PC-3 (cell line): ENCODE results near the gene LITAF. TPM values are rescaled to one million over a fixed set of nuclear protein-coding genes. Genes with fewer than 3 reads are reported as not detected.
"Not testable (repeated sequence)": the region's sequence is repeated elsewhere in the genome, so short reads cannot be mapped to it uniquely, and the experiment has no call there.

Source experiments
- ATAC-seq: fragments of 200-7000 bp; cut with Tn5 transposase; 2 replicates; pipeline ENCODE4 v1.9.1; 2020; ENCODE audit warnings: mild to moderate bottlenecking, moderate library complexity
- BruUV-seq: library from RNA; stranded (reverse); fragments of 400-500 nt; replicated peaks from 2 replicates; lab custom pipeline; 2021; lab: Mats Ljungman, UMichigan
- CTCF ChIA-PET: fragments of 300-600 bp; sonication (Branson Sonifier 250); formaldehyde crosslinking; loops from one replicate; lab custom pipeline; 2022; ENCODE audit warnings: antibody characterized with exemption; lab: Charles Lee
- POLR2A ChIA-PET: fragments of 300-600 bp; sonication (Branson Sonifier 250); formaldehyde crosslinking; loops from one replicate; lab custom pipeline; 2022; ENCODE audit warnings: antibody characterized with exemption; ENCODE audit not compliant: unreplicated experiment; lab: Charles Lee
- DNase-seq: peaks from one replicate; pipeline ENCODE4 v3.0.0-alpha.2; 2015
- H2AFZ ChIP-seq: fragments of 300-600 bp; sonication (generic); 2 replicates; pipeline ENCODE4 v1.6.0; 2016; ENCODE audit warnings: antibody characterized with exemption, low read length
- H3F3A ChIP-seq: fragments of 300-600 bp; sonication (generic); one replicate; pipeline ENCODE4 v1.6.0; 2017; ENCODE audit warnings: antibody characterized with exemption, low read length, control low read depth, mild to moderate bottlenecking; ENCODE audit not compliant: unreplicated experiment
- H3K27ac ChIP-seq: fragments of 300-600 bp; sonication (generic); 2 replicates; pipeline ENCODE4 v1.5.1; 2016; ENCODE audit warnings: mild to moderate bottlenecking, low read length
- H3K27me3 ChIP-seq: fragments of 300-600 bp; sonication (generic); 2 replicates; pipeline ENCODE4 v1.6.1; 2016; ENCODE audit warnings: low read length, mixed read lengths
- H3K36me3 ChIP-seq: fragments of 300-600 bp; sonication (generic); 2 replicates; pipeline ENCODE4 v1.6.1; 2016; ENCODE audit warnings: low read depth, mixed run types, low read length, mixed read lengths
- H3K4me1 ChIP-seq: fragments of 300-600 bp; sonication (generic); 2 replicates; pipeline ENCODE4 v1.5.1; 2016; ENCODE audit warnings: low read length; ENCODE audit not compliant: insufficient read depth
- H3K4me2 ChIP-seq: fragments of 300-600 bp; sonication (generic); 2 replicates; pipeline ENCODE4 v1.6.0; 2016; ENCODE audit warnings: low read length
- H3K4me3 ChIP-seq: fragments of 300-600 bp; sonication (generic); 2 replicates; pipeline ENCODE4 v1.5.1; 2016; ENCODE audit warnings: mild to moderate bottlenecking, low read length, mixed read lengths
- H3K79me2 ChIP-seq: fragments of 300-600 bp; sonication (generic); 2 replicates; pipeline ENCODE4 v1.6.1; 2017; ENCODE audit warnings: low read length, mixed read lengths
- H3K9ac ChIP-seq: fragments of 300-600 bp; sonication (generic); 2 replicates; pipeline ENCODE4 v1.6.0; 2016; ENCODE audit warnings: mild to moderate bottlenecking, low read length
- H3K9me2 ChIP-seq: fragments of 300-600 bp; sonication (generic); replicated peaks from 2 replicates; pipeline ENCODE4 v1.6.1; 2016; ENCODE audit warnings: mixed run types, low read length, mixed read lengths
- H3K9me3 ChIP-seq: fragments of 300-600 bp; sonication (generic); 2 replicates; pipeline ENCODE4 v1.6.1; 2016; ENCODE audit warnings: low read length, mixed read lengths
- H4K20me1 ChIP-seq: fragments of 300-600 bp; sonication (generic); 2 replicates; pipeline ENCODE4 v1.6.1; 2016; ENCODE audit warnings: low read length, mixed read lengths
- CTCF ChIP-seq: fragments of 300-600 bp; sonication (generic); conservative IDR thresholded peaks from 2 replicates; pipeline ENCODE4 v1.5.1; 2017; ENCODE audit warnings: antibody characterized with exemption, low read depth, mild to moderate bottlenecking, low read length
- EZH2 ChIP-seq: fragments of 300-600 bp; sonication (generic); IDR thresholded peaks from one replicate; pipeline ENCODE4 v1.6.1; 2017; ENCODE audit warnings: antibody characterized with exemption, mild to moderate bottlenecking, low read length; ENCODE audit not compliant: unreplicated experiment
- EZH2phosphoT487 ChIP-seq: fragments of 300-600 bp; sonication (generic); IDR thresholded peaks from 2 replicates; pipeline ENCODE4 v1.6.1; 2018; ENCODE audit warnings: mild to moderate bottlenecking, antibody characterized with exemption, low read length, borderline replicate concordance
- intact Hi-C: fragments of 100-400 bp; cut with micrococcal nuclease; formaldehyde crosslinking; loops from 2 replicates; pipeline ENCODE4 v1.9.0; 2023
- total RNA-seq: library from RNA; depleted of rRNA; stranded (reverse); fragments of >200 nt; gene quantifications from 2 replicates; pipeline ENCODE4 v1.2.3, GENCODE V29; 2014

Gene LITAF
- total RNA-seq, 1 experiment from 2014 or later = 13.1 TPM

GRCh38 chr16:11582157-11582814, 4.4 kb downstream of the LITAF start:
- no peak overlapping the region for H3K9ac ChIP-seq
- DNase-seq (no peak), ATAC-seq (no peak)
- no peaks in the 10 kb centered on the region for H3K9me2 ChIP-seq
- H4K20me1 ChIP-seq = no peaks in the 10 kb centered on the region
- H3K79me2 ChIP-seq = peaks cover 6% of the 10 kb centered on the region; the same call in 1 of the 2 replicates
- no peak overlapping the region for H2AFZ ChIP-seq
- ChIA-PET POLR2A (no interaction called here), CTCF (interaction anchor here (0.6 kb wide), 1 partner anchor 262 kb away, joined by 3 read pairs; no protein-coding TSS in a partner anchor)
- no peaks in the 10 kb centered on the region for H3K9me3 ChIP-seq
- TF ChIP-seq EZH2 (no peak), EZH2phosphoT487 (no peak), CTCF (no peak)
- no TSS peak for BruUV-seq
- H3K4me1 ChIP-seq = peaks cover 16% of the 10 kb centered on the region; the same call in 1 of the 2 replicates
- peaks cover 10% of the 10 kb centered on the region; the same call in 1 of the 2 replicates for H3K27me3 ChIP-seq
- no peak overlapping the region for H3K27ac ChIP-seq
- H3K4me3 ChIP-seq = no peak overlapping the region
- no peaks in the 10 kb centered on the region for H3F3A ChIP-seq
- no peaks in the 10 kb centered on the region for H3K36me3 ChIP-seq
- intact Hi-C loops = no loop called here
- H3K4me2 ChIP-seq = no peak overlapping the region

- Histone ChIP-seq H3K4me3 (no peak overlapping the region), H4K20me1 (no peaks in the 10 kb centered on the region), H3K9me2 (no peaks in the 10 kb centered on the region), H3K27ac (no peak overlapping the region), H3K9ac (no peak overlapping the region), H3K36me3 (no peaks in the 10 kb centered on the region), H3K4me1 (peaks cover 16% of the 10 kb centered on the region; the same call in 1 of the 2 replicates), H3K9me3 (no peaks in the 10 kb centered on the region), H3K4me2 (no peak overlapping the region), H3K27me3 (0 out of 2 replicates have a peak, but pooled peaks cover 7% of the 10 kb centered on the region), H2AFZ (no peak overlapping the region), H3F3A (no peaks in the 10 kb centered on the region), H3K79me2 (peaks cover 6% of the 10 kb centered on the region; the same call in 1 of the 2 replicates)
- DNase-seq (no peak), ATAC-seq (no peak)
- BruUV-seq = no TSS peak
- TF ChIP-seq EZH2 (no peak), CTCF (no peak), EZH2phosphoT487 (no peak)
- ChIA-PET CTCF (no interaction called here), POLR2A (no interaction called here)
- intact Hi-C loops = no loop called here
Measured at GRCh38 chr16:11581678-11582077, 5.0 kb downstream of the LITAF start.

- Histone ChIP-seq H3K9me3 (no peaks in the 10 kb centered on the region), H3K36me3 (no peaks in the 10 kb centered on the region), H3F3A (no peaks in the 10 kb centered on the region), H3K9me2 (no peaks in the 10 kb centered on the region), H2AFZ (no peak overlapping the region), H3K27ac (no peak overlapping the region), H4K20me1 (no peaks in the 10 kb centered on the region), H3K9ac (no peak overlapping the region), H3K4me1 (peaks cover 12% of the 10 kb centered on the region; the same call in 1 of the 2 replicates), H3K27me3 (no peaks in the 10 kb centered on the region), H3K79me2 (peaks cover under 1% of the 10 kb centered on the region; the same call in 1 of the 2 replicates), H3K4me3 (no peak overlapping the region), H3K4me2 (no peak overlapping the region)
- BruUV-seq = no TSS peak
- DNase-seq = no peak
- intact Hi-C loops = no loop called here
- ChIA-PET POLR2A (no interaction called here), CTCF (no interaction called here)
- TF ChIP-seq EZH2 = no peak
- no peak for TF ChIP-seq CTCF
- TF ChIP-seq EZH2phosphoT487 = no peak
- ATAC-seq = no peak
Measured at GRCh38 chr16:11580451-11581086, 6.2 kb downstream of the LITAF start.

- CTCF ChIA-PET = not testable (repeated sequence)
Measured at GRCh38 chr16:11577290-11577660, 9.4 kb downstream of the LITAF start.

More at GRCh38 chr16:11577290-11577660, 9.4 kb downstream of the LITAF start:
- H3K4me2 ChIP-seq, BruUV-seq, DNase-seq, ATAC-seq, intact Hi-C loops, H3F3A ChIP-seq, H3K9me3 ChIP-seq, H3K9ac ChIP-seq, H3K4me3 ChIP-seq, H2AFZ ChIP-seq, POLR2A ChIA-PET, H3K27me3 ChIP-seq, H3K4me1 ChIP-seq, H3K9me2 ChIP-seq, H3K27ac ChIP-seq, H3K79me2 ChIP-seq, H3K36me3 ChIP-seq, H4K20me1 ChIP-seq: not testable (repeated sequence)
